CD14-positive monocyte (primary cell): ENCODE data around the gene LHX4. TPM values are rescaled to one million over a fixed set of nuclear protein-coding genes. Genes with fewer than 3 reads are reported as not detected.
A peak's percentile ranks its signal among the peaks of the same experiment; 100 is the strongest.

Experiments used
- DNase-seq, 3 donors: peaks; one replicate each; pipeline ENCODE4 v3.0.0-alpha.2; 2011 to 2022
- H2AFZ ChIP-seq: 2 replicates; pipeline ENCODE4 v1.6.0; 2012; ENCODE audit warnings: mild to moderate bottlenecking, low read depth, low read length, inconsistent platforms; ENCODE audit not compliant: insufficient read depth, poor library complexity, severe bottlenecking
- H3K27ac ChIP-seq, 2 donors: 1 replicate in 1 of 2; 2 replicates in 1 of 2; pipeline ENCODE4 v1.5.1; 2012 to 2013; ENCODE audit warnings: low read length in 2 of 2, control low read depth in 1 of 2, inconsistent platforms in 1 of 2, low read depth in 1 of 2, mild to moderate bottlenecking in 1 of 2
- H3K27me3 ChIP-seq, 2 donors: one replicate each; pipeline versions ENCODE4 v1.6.0 to v1.6.1; 2011 to 2013; ENCODE audit warnings: low read length in 2 of 2; ENCODE audit not compliant: control insufficient read depth in 2 of 2, insufficient read depth in 2 of 2
- H3K36me3 ChIP-seq, 2 donors: replicated peaks in 1 of 2; 1 replicate in 1 of 2; 2 replicates in 1 of 2; pipeline versions ENCODE4 v1.5.1 to v1.6.1; 2012 to 2013; ENCODE audit warnings: low read length in 2 of 2, control low read depth in 1 of 2, inconsistent platforms in 1 of 2, mild to moderate bottlenecking in 1 of 2; ENCODE audit not compliant: insufficient read depth in 2 of 2, control insufficient read depth in 1 of 2
- H3K4me1 ChIP-seq, 2 donors: 1 replicate in 1 of 2; 2 replicates in 1 of 2; pipeline versions ENCODE4 v1.5.1 to v1.6.1; 2012 to 2013; ENCODE audit warnings: low read length in 2 of 2, control low read depth in 1 of 2, inconsistent platforms in 1 of 2, mild to moderate bottlenecking in 1 of 2, moderate library complexity in 1 of 2; ENCODE audit not compliant: insufficient read depth in 2 of 2, control insufficient read depth in 1 of 2
- H3K4me2 ChIP-seq: replicated peaks from 2 replicates; pipeline ENCODE3; 2012; ENCODE audit warnings: low read length, moderate library complexity, mild to moderate bottlenecking; ENCODE audit not compliant: poor library complexity, severe bottlenecking; ENCODE audit errors: extremely low read depth
- H3K4me3 ChIP-seq, 3 experiments: fragments of 200-600 bp in 1 of 3; sonication (generic) in 1 of 3; replicated peaks in 1 of 3; 1 replicate in 2 of 3; 2 replicates in 1 of 3; pipeline ENCODE4 v1.5.1; 2011 to 2013; ENCODE audit warnings: low read length in 3 of 3, mild to moderate bottlenecking in 3 of 3, control low read depth in 2 of 3, low read depth in 2 of 3, inconsistent platforms in 1 of 3, moderate library complexity in 1 of 3
- H3K79me2 ChIP-seq: 2 replicates; pipeline ENCODE4 v1.6.0; 2012; ENCODE audit warnings: mild to moderate bottlenecking, control low read depth, inconsistent platforms, low read length, moderate library complexity; ENCODE audit not compliant: insufficient read depth
- H3K9ac ChIP-seq: 2 replicates; pipeline ENCODE4 v1.6.0; 2017; ENCODE audit warnings: low read length, mild to moderate bottlenecking; ENCODE audit not compliant: insufficient read depth, poor library complexity, severe bottlenecking
- H3K9me3 ChIP-seq, 2 donors: replicated peaks in 1 of 2; 1 replicate in 1 of 2; 2 replicates in 1 of 2; pipeline versions ENCODE4 v1.5.1 to v1.6.1; 2012 to 2013; ENCODE audit warnings: low read length in 2 of 2, control low read depth in 1 of 2; ENCODE audit not compliant: control insufficient read depth in 1 of 2, insufficient read depth in 1 of 2
- H4K20me1 ChIP-seq: 2 replicates; pipeline ENCODE4 v1.6.0; 2012; ENCODE audit warnings: mild to moderate bottlenecking, low read length, control low read depth, moderate library complexity; ENCODE audit not compliant: insufficient read depth
- H3K27ac Mint-ChIP-seq, 7 donors: one replicate each; pipeline ENCODE4 v1.8.0; 2020; ENCODE audit warnings: mild to moderate bottlenecking in 7 of 7, mixed read lengths in 7 of 7, moderate library complexity in 6 of 7, inconsistent platforms in 2 of 7
- H3K27me3 Mint-ChIP-seq, 3 donors: one replicate each; pipeline ENCODE4 v1.8.0; 2021 to 2022; ENCODE audit warnings: low read depth in 3 of 3, mild to moderate bottlenecking in 3 of 3, mixed read lengths in 3 of 3, moderate library complexity in 3 of 3, inconsistent platforms in 1 of 3
- H3K36me3 Mint-ChIP-seq, 2 donors: one replicate each; pipeline ENCODE4 v1.8.0; 2020; ENCODE audit warnings: mixed read lengths in 2 of 2, inconsistent platforms in 1 of 2, mild to moderate bottlenecking in 1 of 2
- H3K4me1 Mint-ChIP-seq: one replicate; pipeline ENCODE4 v1.8.0; 2020; ENCODE audit warnings: mild to moderate bottlenecking, mixed read lengths
- H3K4me3 Mint-ChIP-seq, 2 donors: one replicate each; pipeline ENCODE4 v1.8.0; 2020; ENCODE audit warnings: mild to moderate bottlenecking in 2 of 2, mixed read lengths in 2 of 2, moderate library complexity in 1 of 2
- H3K9me3 Mint-ChIP-seq, 7 donors: one replicate each; pipeline ENCODE4 v1.8.0; 2020 to 2022; ENCODE audit warnings: mixed read lengths in 7 of 7, mild to moderate bottlenecking in 6 of 7, moderate library complexity in 6 of 7, inconsistent platforms in 2 of 7
- WGBS: methylation state at CpG from one replicate; pipeline ENCODE4 v1.1.5; 2013; ENCODE audit warnings: missing lambda C conversion rate; ENCODE audit not compliant: insufficient coverage; 5-methylcytosine and 5-hydroxymethylcytosine counted together
- intact Hi-C, 2 donors: fragments of 100-400 bp; cut with micrococcal nuclease; formaldehyde crosslinking; loops; one replicate each; pipeline versions ENCODE4 v1.15.0 to v1.15.1; 2023
- polyA plus RNA-seq, 3 donors: library from polyadenylated mRNA; depleted of rRNA in 1 of 3; unstranded in 2 of 3; stranded (reverse) in 1 of 3; fragments of 300-500 nt in 2 of 3; fragments of >200 nt in 1 of 3; fragmentation: Illumina TruSeq in 2 of 3; gene quantifications; 1 replicate in 2 of 3; 2 replicates in 1 of 3; pipeline ENCODE4 v1.2.3, GENCODE V29; 2012 to 2021
- TF ChIP-seq, protein P1 (sequence below): fragments of 200-600 bp; IDR thresholded peaks from one replicate; pipeline ENCODE4 v1.8.0; 2022; ENCODE audit warnings: antibody characterized with exemption, mild to moderate bottlenecking

The LHX4 gene
- polyA plus RNA-seq, 3 donors: not detected

DNA sequence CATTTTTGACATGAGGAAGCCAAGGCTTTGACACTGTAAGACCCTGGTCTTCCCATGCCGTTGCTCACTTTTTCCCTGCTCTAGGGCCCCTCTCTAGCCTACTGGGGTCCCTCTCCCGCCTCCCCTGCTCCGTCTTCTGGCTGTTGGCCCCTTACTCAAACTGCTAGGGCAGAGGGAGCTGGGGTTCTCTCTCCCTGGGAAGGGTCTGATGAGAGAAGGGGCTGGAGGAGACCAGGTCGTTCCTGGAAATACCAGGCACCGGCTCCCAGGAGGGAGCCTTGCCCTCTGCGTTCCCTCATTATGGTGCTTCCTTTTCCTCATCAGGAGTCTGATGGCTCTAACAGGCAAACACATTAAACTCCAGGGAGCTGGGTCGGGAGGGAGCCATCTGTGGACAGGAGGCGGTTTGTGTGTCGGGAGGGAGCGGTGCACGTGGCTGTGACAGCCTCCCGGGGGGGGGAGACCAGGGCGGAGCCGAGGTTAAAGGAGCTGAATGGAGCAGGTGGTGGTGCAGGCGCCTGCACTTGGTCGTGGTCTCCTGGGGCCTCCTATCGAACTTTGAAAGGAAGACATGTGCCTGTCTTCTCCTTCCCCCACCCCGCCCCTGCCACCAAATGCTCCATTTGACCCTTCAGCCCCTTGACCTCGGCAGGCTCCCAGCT, 35.4 kb upstream of the LHX4 start:
- H3K4me3 ChIP-seq: no peak overlapping the region
- H3K36me3 ChIP-seq: peaks cover 87 to 100% of the 10 kb centered on the region in 2 donors
- Mint-ChIP-seq H3K4me1 (peaks cover 4% of the 10 kb centered on the region), H3K36me3 (peaks cover 79 to 99% of the 10 kb centered on the region in 2 donors), H3K27me3 (peaks cover 0 to 2% (median 0%) of the 10 kb centered on the region in 3 donors), H3K9me3 (peaks cover 0 to 1% (median 0%) of the 10 kb centered on the region in 7 donors), H3K27ac (peak overlapping the region in 1 of 7 donors; percentile 15), H3K4me3 (no peak overlapping the region)
- no peaks in the 10 kb centered on the region for H3K4me1 ChIP-seq
- no peak for DNase-seq
- no peaks in the 10 kb centered on the region for H3K9me3 ChIP-seq
- no peak overlapping the region for H3K4me2 ChIP-seq
- no peaks in the 10 kb centered on the region for H3K27me3 ChIP-seq
- TF ChIP-seq, protein P1, sequence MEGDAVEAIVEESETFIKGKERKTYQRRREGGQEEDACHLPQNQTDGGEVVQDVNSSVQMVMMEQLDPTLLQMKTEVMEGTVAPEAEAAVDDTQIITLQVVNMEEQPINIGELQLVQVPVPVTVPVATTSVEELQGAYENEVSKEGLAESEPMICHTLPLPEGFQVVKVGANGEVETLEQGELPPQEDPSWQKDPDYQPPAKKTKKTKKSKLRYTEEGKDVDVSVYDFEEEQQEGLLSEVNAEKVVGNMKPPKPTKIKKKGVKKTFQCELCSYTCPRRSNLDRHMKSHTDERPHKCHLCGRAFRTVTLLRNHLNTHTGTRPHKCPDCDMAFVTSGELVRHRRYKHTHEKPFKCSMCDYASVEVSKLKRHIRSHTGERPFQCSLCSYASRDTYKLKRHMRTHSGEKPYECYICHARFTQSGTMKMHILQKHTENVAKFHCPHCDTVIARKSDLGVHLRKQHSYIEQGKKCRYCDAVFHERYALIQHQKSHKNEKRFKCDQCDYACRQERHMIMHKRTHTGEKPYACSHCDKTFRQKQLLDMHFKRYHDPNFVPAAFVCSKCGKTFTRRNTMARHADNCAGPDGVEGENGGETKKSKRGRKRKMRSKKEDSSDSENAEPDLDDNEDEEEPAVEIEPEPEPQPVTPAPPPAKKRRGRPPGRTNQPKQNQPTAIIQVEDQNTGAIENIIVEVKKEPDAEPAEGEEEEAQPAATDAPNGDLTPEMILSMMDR: no peak
- H4K20me1 ChIP-seq: peaks cover 4% of the 10 kb centered on the region
- H3K9ac ChIP-seq: no peak overlapping the region
- H3K27ac ChIP-seq: no peak overlapping the region
- H3K79me2 ChIP-seq: no peaks in the 10 kb centered on the region
- intact Hi-C loops: no loop called here
- no peak overlapping the region for H2AFZ ChIP-seq
- WGBS: 92% methylated on average over 8 of the region's 19 CpGs

DNA sequence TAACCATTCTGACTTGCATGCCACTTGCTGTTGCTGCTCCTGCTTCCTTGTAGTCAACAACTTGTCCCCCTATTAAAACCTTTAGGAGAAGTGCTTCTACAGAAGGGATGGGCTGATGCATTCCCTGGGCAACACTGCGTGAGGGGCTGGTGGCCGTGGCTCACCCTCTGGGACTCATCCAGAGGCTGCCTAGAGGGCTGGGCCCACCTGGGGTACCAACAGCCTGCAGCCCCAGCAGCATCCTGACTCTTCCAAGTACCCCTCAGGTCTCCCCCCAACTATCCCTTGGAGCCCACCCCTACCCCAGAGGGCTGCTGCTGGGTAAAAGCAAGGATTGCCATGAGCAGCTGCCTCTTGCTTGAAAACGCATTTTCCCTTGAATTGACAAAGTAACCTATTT, 34.7 kb upstream of the LHX4 start:
- H4K20me1 ChIP-seq: peaks cover 4% of the 10 kb centered on the region
- DNase-seq: no peak
- TF ChIP-seq, protein P1: no peak
- Mint-ChIP-seq H3K9me3 (peaks cover 0 to 1% (median 0%) of the 10 kb centered on the region in 7 donors), H3K4me1 (peaks cover 4% of the 10 kb centered on the region), H3K36me3 (peaks cover 72 to 97% of the 10 kb centered on the region in 2 donors), H3K27ac (no peak overlapping the region), H3K27me3 (peaks cover 0 to 2% (median 0%) of the 10 kb centered on the region in 3 donors), H3K4me3 (no peak overlapping the region)
- no peaks in the 10 kb centered on the region for H3K79me2 ChIP-seq
- H3K27ac ChIP-seq: no peak overlapping the region
- H3K4me1 ChIP-seq: no peaks in the 10 kb centered on the region
- no peak overlapping the region for H3K4me2 ChIP-seq
- intact Hi-C loops: no loop called here
- H2AFZ ChIP-seq: no peak overlapping the region
- no peak overlapping the region for H3K9ac ChIP-seq
- H3K4me3 ChIP-seq: no peak overlapping the region
- no peaks in the 10 kb centered on the region for H3K9me3 ChIP-seq
- H3K36me3 ChIP-seq: peaks cover 80 to 97% of the 10 kb centered on the region in 2 donors
- H3K27me3 ChIP-seq: no peaks in the 10 kb centered on the region
- WGBS: 96% methylated on average over 3 of the region's 3 CpGs
